Fibroblast of lung (primary cell): ENCODE measurements around the gene HAT1. TPM values are rescaled to one million over a fixed set of nuclear protein-coding genes. Genes with fewer than 3 reads are reported as not detected.

ENCODE experiments used
- DNase-seq, 2 donors: peaks; one replicate each; pipeline versions ENCODE4 v3.0.0 to v3.0.0-alpha.2; 2010; ENCODE audit warnings: low read depth in 2 of 2
- H2AFZ ChIP-seq: 2 replicates; pipeline ENCODE4 v1.5.1; 2012; ENCODE audit warnings: low read length, control low read depth, inconsistent platforms
- H3K27ac ChIP-seq: 2 replicates; pipeline ENCODE4 v1.5.1; 2011; ENCODE audit warnings: low read length, control low read depth; ENCODE audit not compliant: insufficient read depth
- H3K27me3 ChIP-seq: 2 replicates; pipeline ENCODE4 v1.5.1; 2011; ENCODE audit warnings: mild to moderate bottlenecking, low read length; ENCODE audit not compliant: control insufficient read depth, insufficient read depth
- H3K36me3 ChIP-seq: 2 replicates; pipeline ENCODE4 v1.5.1; 2011; ENCODE audit warnings: low read length; ENCODE audit not compliant: control insufficient read depth, insufficient read depth
- H3K4me1 ChIP-seq: 2 replicates; pipeline ENCODE4 v1.5.1; 2011; ENCODE audit warnings: low read length; ENCODE audit not compliant: control insufficient read depth, insufficient read depth; ENCODE audit errors: extremely low read depth
- H3K4me2 ChIP-seq: 2 replicates; pipeline ENCODE4 v1.5.1; 2011; ENCODE audit warnings: low read length, control low read depth; ENCODE audit not compliant: insufficient read depth; ENCODE audit errors: extremely low read depth
- H3K4me3 ChIP-seq, 4 experiments: fragments of 200-600 bp in 1 of 4; sonication (generic) in 1 of 4; replicated peaks in 1 of 4; 2 replicates each; pipeline ENCODE4 v1.5.1; 2011 to 2016; ENCODE audit warnings: low read length in 4 of 4, low read depth in 3 of 4, mild to moderate bottlenecking in 3 of 4, control low read depth in 2 of 4, inconsistent platforms in 1 of 4, mixed read lengths in 1 of 4; ENCODE audit not compliant: insufficient read depth in 1 of 4; ENCODE audit errors: control extremely low read depth in 1 of 4
- H3K79me2 ChIP-seq: 2 replicates; pipeline ENCODE4 v1.5.1; 2012; ENCODE audit warnings: mild to moderate bottlenecking, low read length, inconsistent platforms; ENCODE audit not compliant: control insufficient read depth, insufficient read depth
- H3K9ac ChIP-seq: 2 replicates; pipeline ENCODE4 v1.5.1; 2011; ENCODE audit warnings: mild to moderate bottlenecking, low read length, control low read depth; ENCODE audit not compliant: insufficient read depth
- H3K9me3 ChIP-seq: 2 replicates; pipeline ENCODE4 v1.5.1; 2012; ENCODE audit warnings: low read depth, low read length; ENCODE audit not compliant: control insufficient read depth, insufficient read depth
- H4K20me1 ChIP-seq: 2 replicates; pipeline ENCODE4 v1.5.1; 2011; ENCODE audit warnings: low read length; ENCODE audit not compliant: control insufficient read depth, insufficient read depth; ENCODE audit errors: extremely low read depth
- EZH2 ChIP-seq: IDR thresholded peaks from 2 replicates; pipeline ENCODE4 v1.5.1; 2012; ENCODE audit warnings: low read length, control low read depth, mild to moderate bottlenecking; ENCODE audit errors: missing control alignments
- polyA plus RNA-seq, 2 donors: library from polyadenylated mRNA; depleted of rRNA in 1 of 2; stranded (reverse) in 1 of 2; unstranded in 1 of 2; fragments of >200 nt; gene quantifications; 2 replicates each; pipeline ENCODE4 v1.2.1, GENCODE V29; 2011 to 2012; ENCODE audit warnings: missing spikeins in 1 of 2
- total RNA-seq: library from RNA; depleted of rRNA; stranded (reverse); fragments of >200 nt; gene quantifications from 2 replicates; pipeline ENCODE4 v1.2.1, GENCODE V29; 2014
- TF ChIP-seq, protein P1 (sequence below), 2 donors: IDR thresholded peaks in 1 of 2; conservative IDR thresholded peaks in 1 of 2; 1 replicate in 1 of 2; 2 replicates in 1 of 2; pipeline ENCODE4 v1.5.1; 2011 to 2012; ENCODE audit warnings: low read length in 2 of 2, control low read depth in 1 of 2, inconsistent platforms in 1 of 2, low read depth in 1 of 2, mild to moderate bottlenecking in 1 of 2

HAT1 gene
- total and polyA plus RNA-seq, 2 donors (not counting 1 experiment from before 2014, with no cell fraction given): 23.0 to 57.7 TPM

DNA sequence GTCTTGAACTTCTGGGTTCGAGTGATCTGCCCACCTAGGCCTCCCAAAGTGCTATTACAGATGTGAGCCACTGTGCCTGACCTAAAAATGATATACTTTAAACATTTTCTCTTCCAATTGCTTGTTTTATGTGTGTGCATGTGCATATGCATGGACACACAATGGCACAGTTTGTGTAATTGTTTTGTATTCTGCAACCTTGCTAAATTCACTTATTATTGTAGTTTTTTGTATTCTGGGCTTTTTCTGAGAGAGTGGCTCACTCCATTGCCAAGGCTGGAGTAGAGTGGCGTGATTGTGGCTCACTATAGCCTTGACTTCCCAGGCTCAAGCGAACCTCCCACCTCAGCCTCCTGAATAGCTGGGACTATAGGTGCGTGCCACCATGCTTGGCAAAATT lies 8.1 kb downstream of the HAT1 start:
- Histone ChIP-seq H3K27me3 (no peaks in the 10 kb centered on the region), H3K9me3 (no peaks in the 10 kb centered on the region), H3K4me2 (no peak overlapping the region), H3K79me2 (peaks cover 68% of the 10 kb centered on the region), H3K36me3 (no peaks in the 10 kb centered on the region), H3K27ac (no peak overlapping the region), H3K4me1 (no peaks in the 10 kb centered on the region), H4K20me1 (no peaks in the 10 kb centered on the region), H3K4me3 (no peak overlapping the region), H3K9ac (no peak overlapping the region), H2AFZ (no peak overlapping the region)
- no peak for DNase-seq
- TF ChIP-seq EZH2: no peak
- TF ChIP-seq, protein P1, sequence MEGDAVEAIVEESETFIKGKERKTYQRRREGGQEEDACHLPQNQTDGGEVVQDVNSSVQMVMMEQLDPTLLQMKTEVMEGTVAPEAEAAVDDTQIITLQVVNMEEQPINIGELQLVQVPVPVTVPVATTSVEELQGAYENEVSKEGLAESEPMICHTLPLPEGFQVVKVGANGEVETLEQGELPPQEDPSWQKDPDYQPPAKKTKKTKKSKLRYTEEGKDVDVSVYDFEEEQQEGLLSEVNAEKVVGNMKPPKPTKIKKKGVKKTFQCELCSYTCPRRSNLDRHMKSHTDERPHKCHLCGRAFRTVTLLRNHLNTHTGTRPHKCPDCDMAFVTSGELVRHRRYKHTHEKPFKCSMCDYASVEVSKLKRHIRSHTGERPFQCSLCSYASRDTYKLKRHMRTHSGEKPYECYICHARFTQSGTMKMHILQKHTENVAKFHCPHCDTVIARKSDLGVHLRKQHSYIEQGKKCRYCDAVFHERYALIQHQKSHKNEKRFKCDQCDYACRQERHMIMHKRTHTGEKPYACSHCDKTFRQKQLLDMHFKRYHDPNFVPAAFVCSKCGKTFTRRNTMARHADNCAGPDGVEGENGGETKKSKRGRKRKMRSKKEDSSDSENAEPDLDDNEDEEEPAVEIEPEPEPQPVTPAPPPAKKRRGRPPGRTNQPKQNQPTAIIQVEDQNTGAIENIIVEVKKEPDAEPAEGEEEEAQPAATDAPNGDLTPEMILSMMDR (conservative IDR thresholded peaks at IDR 0.05 in 1 of 2, IDR thresholded peaks at IDR 0.05 in 1 of 2; ENCODE audit: low read depth in 1 of 2, low read length in 2 of 2): no peak

DNA sequence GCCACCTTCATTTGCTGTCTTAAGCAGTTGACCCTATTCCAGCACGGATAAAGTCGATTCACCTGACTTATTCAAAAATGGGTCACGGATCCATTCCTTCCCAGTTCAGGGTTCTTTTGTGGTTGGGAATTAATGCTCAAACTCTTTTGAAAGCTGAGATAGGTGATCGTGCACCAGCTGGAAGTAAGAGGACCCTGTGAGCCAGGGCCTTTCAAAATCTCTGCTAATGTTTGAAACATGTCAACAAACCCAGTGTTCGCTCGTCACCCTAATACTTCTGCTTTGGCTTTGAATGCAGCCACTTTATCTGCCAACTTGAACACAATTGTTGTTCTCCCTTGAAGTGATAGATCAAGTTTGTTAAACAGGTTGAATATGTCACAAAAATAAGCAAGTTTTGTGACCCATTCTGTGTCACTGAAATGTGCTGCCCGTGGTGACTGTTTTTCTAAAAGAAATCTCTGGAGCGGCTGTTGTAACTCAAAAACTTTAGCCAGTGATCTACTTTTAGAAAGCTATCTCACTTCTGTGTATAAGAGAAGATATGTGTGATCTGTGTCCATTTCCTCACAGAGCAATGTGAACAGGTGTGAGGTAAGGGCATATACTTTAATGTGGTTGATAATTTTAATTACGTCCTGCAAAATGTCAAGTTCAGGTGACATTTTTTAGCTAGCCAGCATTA lies 16.9 kb downstream of the HAT1 start:
- Histone ChIP-seq H3K9ac (no peak overlapping the region), H3K27me3 (no peaks in the 10 kb centered on the region), H3K4me2 (no peak overlapping the region), H4K20me1 (no peaks in the 10 kb centered on the region), H3K4me1 (no peaks in the 10 kb centered on the region), H3K9me3 (no peaks in the 10 kb centered on the region), H3K27ac (no peak overlapping the region), H3K79me2 (peaks cover 35% of the 10 kb centered on the region), H3K36me3 (no peaks in the 10 kb centered on the region), H2AFZ (no peak overlapping the region), H3K4me3 (no peak overlapping the region)
- TF ChIP-seq, protein P1 (conservative IDR thresholded peaks at IDR 0.05 in 1 of 2, IDR thresholded peaks at IDR 0.05 in 1 of 2; ENCODE audit: low read depth in 1 of 2, low read length in 2 of 2): no peak
- TF ChIP-seq EZH2: no peak
- no peak for DNase-seq

DNA sequence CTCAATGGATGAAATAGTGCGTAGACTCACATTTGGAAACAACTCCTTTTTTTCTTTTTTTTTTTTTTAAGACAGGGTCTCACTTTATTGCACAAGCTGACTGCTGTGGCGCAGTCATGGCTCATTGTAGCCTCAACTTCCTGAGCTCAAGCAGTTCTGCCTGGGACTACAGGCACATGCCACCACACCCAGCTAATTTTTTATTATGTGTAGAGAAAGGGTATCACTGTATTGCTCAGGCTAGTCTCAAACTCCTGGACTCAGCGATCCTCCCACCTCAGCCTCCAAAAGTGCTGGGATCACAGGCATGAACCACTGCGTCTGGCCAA lies 17.4 kb downstream of the HAT1 start:
- H3K36me3 ChIP-seq: no peaks in the 10 kb centered on the region
- peaks cover 31% of the 10 kb centered on the region for H3K79me2 ChIP-seq
- no peak overlapping the region for H3K27ac ChIP-seq
- H3K9ac ChIP-seq: no peak overlapping the region
- H3K27me3 ChIP-seq: no peaks in the 10 kb centered on the region
- no peaks in the 10 kb centered on the region for H3K4me1 ChIP-seq
- H3K9me3 ChIP-seq: no peaks in the 10 kb centered on the region
- no peaks in the 10 kb centered on the region for H4K20me1 ChIP-seq
- no peak overlapping the region for H3K4me2 ChIP-seq
- no peak for TF ChIP-seq EZH2
- TF ChIP-seq, protein P1 (conservative IDR thresholded peaks at IDR 0.05 in 1 of 2, IDR thresholded peaks at IDR 0.05 in 1 of 2; ENCODE audit: low read depth in 1 of 2, low read length in 2 of 2): no peak
- no peak overlapping the region for H3K4me3 ChIP-seq
- no peak for DNase-seq
- no peak overlapping the region for H2AFZ ChIP-seq
